KMS-11 (cell line): ENCODE measurements around the gene CACNA1I.

ENCODE experiments used
- H2AFZ ChIP-seq: fragments of 200-600 bp; sonication (generic); 2 replicates; pipeline ENCODE4 v1.6.1; 2016; ENCODE audit warnings: antibody characterized with exemption, mixed run types, low read depth
- H3K27ac ChIP-seq: fragments of 200-600 bp; sonication (generic); 2 replicates; pipeline ENCODE4 v1.6.1; 2016; ENCODE audit warnings: mild to moderate bottlenecking, mixed run types
- H3K27me3 ChIP-seq: fragments of 200-600 bp; sonication (generic); 2 replicates; pipeline ENCODE4 v1.6.1; 2017; ENCODE audit warnings: mild to moderate bottlenecking, low read depth, mixed run types, moderate library complexity; ENCODE audit not compliant: insufficient read depth
- H3K36me3 ChIP-seq: fragments of 200-600 bp; sonication (generic); 2 replicates; pipeline ENCODE4 v1.6.1; 2017; ENCODE audit warnings: mild to moderate bottlenecking, mixed run types; ENCODE audit not compliant: insufficient read depth
- H3K4me1 ChIP-seq: fragments of 200-600 bp; sonication (generic); 2 replicates; pipeline ENCODE4 v1.6.1; 2016; ENCODE audit warnings: mild to moderate bottlenecking, low read depth, mixed run types; ENCODE audit not compliant: poor library complexity, severe bottlenecking
- H3K4me2 ChIP-seq: fragments of 200-600 bp; sonication (generic); 2 replicates; pipeline ENCODE4 v1.7.0; 2016; ENCODE audit warnings: mild to moderate bottlenecking, mixed run types
- H3K4me3 ChIP-seq: fragments of 200-600 bp; sonication (generic); IDR thresholded peaks from 2 replicates; pipeline ENCODE4 v1.6.1; 2017; ENCODE audit warnings: low read depth, low read length, mixed read lengths; ENCODE audit not compliant: insufficient read depth
- H3K79me2 ChIP-seq: fragments of 200-600 bp; sonication (generic); 2 replicates; pipeline ENCODE4 v1.6.1; 2016; ENCODE audit warnings: low read depth, mixed run types; ENCODE audit not compliant: insufficient read depth
- H3K9ac ChIP-seq: fragments of 200-600 bp; sonication (generic); 2 replicates; pipeline ENCODE4 v1.6.1; 2016; ENCODE audit warnings: mild to moderate bottlenecking, mixed run types
- H4K20me1 ChIP-seq: fragments of 200-600 bp; sonication (generic); 2 replicates; pipeline ENCODE4 v1.6.1; 2016; ENCODE audit warnings: mild to moderate bottlenecking, mixed run types; ENCODE audit not compliant: insufficient read depth
- CTCF ChIP-seq: fragments of 200-600 bp; sonication (generic); conservative IDR thresholded peaks from 2 replicates; pipeline ENCODE4 v1.6.1; 2017; ENCODE audit warnings: low read depth, mild to moderate bottlenecking, antibody characterized with exemption, low read length, moderate library complexity, mixed read lengths

The CACNA1I gene

GRCh38 chr22:39530692-39531331 is 39.7 kb upstream of the CACNA1I start:
- H3K27ac ChIP-seq = no peak overlapping the region

GRCh38 chr22:39532215-39533073 is 38.1 kb upstream of the CACNA1I start, which contains the start of gene RPS19BP1:
RPS19BP1 (minus strand) TSS chr22:39532748; CDS start chr22:39532738, 10 bp downstream.
- Histone ChIP-seq H3K4me1 (peaks cover 41% of the 10 kb centered on the region), H3K4me3 (no peak within 1 kb of the TSS), H3K27me3 (no peaks in the 10 kb centered on the region), H3K9ac (peak within 1 kb of the TSS; percentile 69), H3K79me2 (peaks cover 21% of the 10 kb centered on the region; the same call in 1 of the 2 replicates), H3K4me2 (peak within 1 kb of the TSS; percentile 71), H2AFZ (peak within 1 kb of the TSS; percentile 73), H4K20me1 (no peaks in the 10 kb centered on the region), H3K27ac (peak within 1 kb of the TSS; percentile 42; the same call in 1 of the 2 replicates), H3K36me3 (no peaks in the 10 kb centered on the region)
- TF ChIP-seq CTCF = no peak

More at GRCh38 chr22:39530692-39531331, 39.7 kb upstream of the CACNA1I start:
- Histone ChIP-seq H3K79me2 (peaks cover 21% of the 10 kb centered on the region; the same call in 1 of the 2 replicates), H3K9ac (no peak overlapping the region), H2AFZ (no peak overlapping the region), H3K36me3 (no peaks in the 10 kb centered on the region), H3K4me1 (peaks cover 42% of the 10 kb centered on the region), H3K4me2 (peak overlapping the region; percentile 71), H3K27me3 (no peaks in the 10 kb centered on the region), H3K4me3 (no peak overlapping the region), H4K20me1 (no peaks in the 10 kb centered on the region)
- TF ChIP-seq CTCF = peak; percentile 48

GRCh38 chr22:39534092-39534506 is 36.5 kb upstream of the CACNA1I start:
- Histone ChIP-seq H3K4me3 (no peak overlapping the region), H3K4me1 (peaks cover 26% of the 10 kb centered on the region), H3K27ac (no peak overlapping the region), H2AFZ (no peak overlapping the region), H3K79me2 (peaks cover 21% of the 10 kb centered on the region; the same call in 1 of the 2 replicates), H3K9ac (no peak overlapping the region), H3K4me2 (no peak overlapping the region), H3K36me3 (no peaks in the 10 kb centered on the region), H4K20me1 (no peaks in the 10 kb centered on the region), H3K27me3 (peaks cover 11% of the 10 kb centered on the region; the same call in 1 of the 2 replicates)
- no peak for TF ChIP-seq CTCF

GRCh38 chr22:39534591-39535356 is 35.8 kb upstream of the CACNA1I start:
- Histone ChIP-seq H3K27ac (no peak overlapping the region), H3K4me3 (no peak overlapping the region), H3K79me2 (peaks cover 16% of the 10 kb centered on the region; the same call in 1 of the 2 replicates), H3K27me3 (peaks cover 13% of the 10 kb centered on the region; the same call in 1 of the 2 replicates), H3K4me1 (peaks cover 19% of the 10 kb centered on the region), H4K20me1 (no peaks in the 10 kb centered on the region), H3K36me3 (no peaks in the 10 kb centered on the region), H2AFZ (no peak overlapping the region), H3K4me2 (no peak overlapping the region), H3K9ac (no peak overlapping the region)
- TF ChIP-seq CTCF = peak; percentile 82
